DND-41 (cell line): ENCODE data around the gene APMAP.

Experiments used
- ATAC-seq: fragments of 200-7000 bp; cut with Tn5 transposase; 3 replicates; pipeline ENCODE4 v1.9.1; 2021; ENCODE audit warnings: low read depth; ENCODE audit not compliant: insufficient read depth
- DNase-seq: peaks from one replicate; pipeline ENCODE4 v3.0.0-alpha.2; 2020
- H2AFZ ChIP-seq: 2 replicates; pipeline ENCODE4 v1.6.0; 2012; ENCODE audit warnings: low read depth, low read length
- H3K27ac ChIP-seq: 2 replicates; pipeline ENCODE4 v1.5.1; 2012; ENCODE audit warnings: low read length, inconsistent platforms
- H3K27me3 ChIP-seq: fragments of 200-600 bp; sonication (generic); 2 replicates; pipeline ENCODE4 v1.6.0; 2012; ENCODE audit warnings: low read length, mild to moderate bottlenecking, inconsistent platforms; ENCODE audit not compliant: insufficient read depth, poor library complexity
- H3K36me3 ChIP-seq: 2 replicates; pipeline ENCODE4 v1.5.1; 2012; ENCODE audit warnings: low read length, inconsistent platforms; ENCODE audit not compliant: insufficient read depth
- H3K4me1 ChIP-seq: 2 replicates; pipeline ENCODE4 v1.5.1; 2012; ENCODE audit warnings: mild to moderate bottlenecking, low read length; ENCODE audit not compliant: insufficient read depth
- H3K4me2 ChIP-seq: 2 replicates; pipeline ENCODE4 v1.6.0; 2012; ENCODE audit warnings: mild to moderate bottlenecking, moderate library complexity, low read length, inconsistent platforms; ENCODE audit not compliant: insufficient read depth
- H3K4me3 ChIP-seq, 2 experiments: fragments of 200-600 bp in 1 of 2; shearing (Covaris generic) in 1 of 2; 2 replicates each; pipeline ENCODE4 v1.5.1; 2012 to 2016; ENCODE audit warnings: inconsistent platforms in 2 of 2, low read length in 2 of 2, mild to moderate bottlenecking in 2 of 2, low read depth in 1 of 2, moderate library complexity in 1 of 2
- H3K79me2 ChIP-seq: 2 replicates; pipeline ENCODE4 v1.6.0; 2012; ENCODE audit warnings: low read length, inconsistent platforms; ENCODE audit not compliant: insufficient read depth
- H3K9ac ChIP-seq: 2 replicates; pipeline ENCODE4 v1.6.0; 2012; ENCODE audit warnings: low read depth, mild to moderate bottlenecking, inconsistent platforms, low read length, moderate library complexity
- H3K9me3 ChIP-seq: 2 replicates; pipeline ENCODE4 v1.5.1; 2012; ENCODE audit warnings: low read length, moderate library complexity, mild to moderate bottlenecking, inconsistent platforms; ENCODE audit not compliant: insufficient read depth, severe bottlenecking
- H4K20me1 ChIP-seq: 2 replicates; pipeline ENCODE4 v1.6.0; 2012; ENCODE audit warnings: low read length; ENCODE audit not compliant: insufficient read depth
- EZH2 ChIP-seq: IDR thresholded peaks from 3 replicates; pipeline ENCODE4 v1.6.1; 2012; ENCODE audit warnings: borderline replicate concordance, low read depth, mild to moderate bottlenecking, moderate library complexity, low read length, inconsistent platforms; ENCODE audit not compliant: severe bottlenecking
- TF ChIP-seq, protein P1 (sequence below): IDR thresholded peaks from 2 replicates; pipeline ENCODE4 v1.5.1; 2012; ENCODE audit warnings: borderline replicate concordance, low read length, moderate library complexity, mild to moderate bottlenecking; ENCODE audit not compliant: poor library complexity, severe bottlenecking; ENCODE audit errors: extremely low read depth

APMAP gene

GRCh38 chr20:25024171-25024570 lies 31.6 kb upstream of the APMAP start:
- H3K4me2 ChIP-seq = no peak overlapping the region
- no peak overlapping the region for H2AFZ ChIP-seq
- no peaks in the 10 kb centered on the region for H3K27me3 ChIP-seq
- H3K79me2 ChIP-seq = peaks cover 35% of the 10 kb centered on the region
- DNase-seq (no peak), ATAC-seq (no peak)
- H3K4me3 ChIP-seq = no peak overlapping the region
- H3K9ac ChIP-seq = no peak overlapping the region
- peaks cover 29% of the 10 kb centered on the region for H4K20me1 ChIP-seq
- no peak for TF ChIP-seq EZH2
- TF ChIP-seq, protein P1, sequence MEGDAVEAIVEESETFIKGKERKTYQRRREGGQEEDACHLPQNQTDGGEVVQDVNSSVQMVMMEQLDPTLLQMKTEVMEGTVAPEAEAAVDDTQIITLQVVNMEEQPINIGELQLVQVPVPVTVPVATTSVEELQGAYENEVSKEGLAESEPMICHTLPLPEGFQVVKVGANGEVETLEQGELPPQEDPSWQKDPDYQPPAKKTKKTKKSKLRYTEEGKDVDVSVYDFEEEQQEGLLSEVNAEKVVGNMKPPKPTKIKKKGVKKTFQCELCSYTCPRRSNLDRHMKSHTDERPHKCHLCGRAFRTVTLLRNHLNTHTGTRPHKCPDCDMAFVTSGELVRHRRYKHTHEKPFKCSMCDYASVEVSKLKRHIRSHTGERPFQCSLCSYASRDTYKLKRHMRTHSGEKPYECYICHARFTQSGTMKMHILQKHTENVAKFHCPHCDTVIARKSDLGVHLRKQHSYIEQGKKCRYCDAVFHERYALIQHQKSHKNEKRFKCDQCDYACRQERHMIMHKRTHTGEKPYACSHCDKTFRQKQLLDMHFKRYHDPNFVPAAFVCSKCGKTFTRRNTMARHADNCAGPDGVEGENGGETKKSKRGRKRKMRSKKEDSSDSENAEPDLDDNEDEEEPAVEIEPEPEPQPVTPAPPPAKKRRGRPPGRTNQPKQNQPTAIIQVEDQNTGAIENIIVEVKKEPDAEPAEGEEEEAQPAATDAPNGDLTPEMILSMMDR = no peak
- no peaks in the 10 kb centered on the region for H3K9me3 ChIP-seq
- no peak overlapping the region for H3K27ac ChIP-seq
- peaks cover 78% of the 10 kb centered on the region for H3K36me3 ChIP-seq
- no peaks in the 10 kb centered on the region for H3K4me1 ChIP-seq

- no peak overlapping the region for H3K9ac ChIP-seq
- H3K4me2 ChIP-seq = no peak overlapping the region
- H3K4me3 ChIP-seq = no peak overlapping the region
- no peaks in the 10 kb centered on the region for H3K4me1 ChIP-seq
- H3K36me3 ChIP-seq = peaks cover 81% of the 10 kb centered on the region
- peaks cover 35% of the 10 kb centered on the region for H3K79me2 ChIP-seq
- no peak for ATAC-seq
- DNase-seq = no peak
- H3K27ac ChIP-seq = no peak overlapping the region
- peaks cover 29% of the 10 kb centered on the region for H4K20me1 ChIP-seq
- H3K9me3 ChIP-seq = no peaks in the 10 kb centered on the region
- no peak for TF ChIP-seq EZH2
- TF ChIP-seq, protein P1 = no peak
- H2AFZ ChIP-seq = no peak overlapping the region
- no peaks in the 10 kb centered on the region for H3K27me3 ChIP-seq
Observed at GRCh38 chr20:25023356-25023755, 30.8 kb upstream of the APMAP start.

DNA sequence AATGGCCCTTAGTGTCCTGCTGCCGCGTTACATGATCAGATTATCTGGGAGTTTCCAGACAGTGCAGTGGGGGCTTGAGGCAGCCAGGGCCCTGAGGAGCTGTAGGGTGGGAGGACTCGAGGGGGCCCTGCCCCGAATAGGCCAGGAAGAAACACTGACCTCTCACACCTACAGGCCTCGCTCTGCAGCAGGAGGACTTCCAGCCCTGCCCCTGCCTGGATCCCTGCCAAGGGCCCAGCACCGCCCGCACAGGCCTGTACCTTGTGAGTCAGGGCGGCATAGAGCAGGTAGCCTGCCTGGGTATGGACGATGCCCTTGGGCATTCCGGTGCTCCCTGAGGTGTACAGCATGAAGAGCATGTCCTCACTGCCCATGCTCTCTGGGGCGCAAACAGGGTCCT lies 30.1 kb upstream of the APMAP start:
- DNase-seq = no peak
- H3K27ac ChIP-seq = no peak overlapping the region

More for the DNA sequence above, 30.1 kb upstream of the APMAP start:
- no peak overlapping the region for H2AFZ ChIP-seq
- H4K20me1 ChIP-seq = peaks cover 29% of the 10 kb centered on the region
- H3K36me3 ChIP-seq = peaks cover 85% of the 10 kb centered on the region
- no peak overlapping the region for H3K4me2 ChIP-seq
- H3K4me3 ChIP-seq = no peak overlapping the region
- H3K4me1 ChIP-seq = no peaks in the 10 kb centered on the region
- no peak for ATAC-seq
- H3K79me2 ChIP-seq = peaks cover 35% of the 10 kb centered on the region
- H3K27me3 ChIP-seq = no peaks in the 10 kb centered on the region
- H3K9ac ChIP-seq = no peak overlapping the region
- no peak for TF ChIP-seq EZH2
- TF ChIP-seq, protein P1 = no peak
- no peaks in the 10 kb centered on the region for H3K9me3 ChIP-seq
